OCI-LY1 (cell line): ENCODE measurements around the gene PRKCE.

Experiments used
- H2AFZ ChIP-seq: fragments of 200-600 bp; sonication (generic), shearing (Covaris generic); 2 replicates; pipeline ENCODE4 v1.6.0; 2014; ENCODE audit warnings: antibody characterized with exemption, mild to moderate bottlenecking, low read length
- H3F3A ChIP-seq: fragments of 200-600 bp; sonication (generic), shearing (Covaris generic); 2 replicates; pipeline ENCODE4 v1.6.0; 2014; ENCODE audit warnings: mild to moderate bottlenecking, antibody characterized with exemption, low read length, moderate library complexity; ENCODE audit not compliant: insufficient read depth
- H3K27ac ChIP-seq: fragments of 200-600 bp; sonication (generic); 2 replicates; pipeline ENCODE4 v1.5.1; 2014; ENCODE audit warnings: low read length, mixed run types, mild to moderate bottlenecking, low read depth; ENCODE audit not compliant: poor library complexity, severe bottlenecking
- H3K27me3 ChIP-seq: fragments of 200-600 bp; sonication (generic); 2 replicates; pipeline ENCODE4 v1.6.0; 2014; ENCODE audit warnings: antibody characterized with exemption, mild to moderate bottlenecking, low read length, moderate library complexity; ENCODE audit not compliant: insufficient read depth
- H3K36me3 ChIP-seq: fragments of 200-600 bp; sonication (generic); 2 replicates; pipeline ENCODE4 v1.6.1; 2014; ENCODE audit warnings: mild to moderate bottlenecking, antibody characterized with exemption, low read length, moderate library complexity, mixed read lengths; ENCODE audit not compliant: insufficient read depth
- H3K4me1 ChIP-seq: fragments of 200-600 bp; sonication (generic); 2 replicates; pipeline ENCODE4 v1.5.1; 2014; ENCODE audit warnings: mild to moderate bottlenecking, low read length, moderate library complexity; ENCODE audit not compliant: insufficient read depth, severe bottlenecking
- H3K4me2 ChIP-seq: fragments of 200-600 bp; sonication (generic), shearing (Covaris generic); 2 replicates; pipeline ENCODE4 v1.6.1; 2014; ENCODE audit warnings: low read length
- H3K4me3 ChIP-seq: fragments of 200-600 bp; sonication (generic); 2 replicates; pipeline ENCODE4 v1.5.1; 2014; ENCODE audit warnings: low read length, low read depth, mild to moderate bottlenecking, mixed read lengths; ENCODE audit not compliant: poor library complexity, severe bottlenecking
- H3K79me2 ChIP-seq: fragments of 200-600 bp; shearing (Covaris generic); 2 replicates; pipeline ENCODE4 v1.6.1; 2016; ENCODE audit warnings: mixed run types, low read length, mixed read lengths; ENCODE audit not compliant: insufficient read depth
- H3K9ac ChIP-seq: fragments of 200-600 bp; sonication (generic), shearing (Covaris generic); 2 replicates; pipeline ENCODE4 v1.6.1; 2014; ENCODE audit warnings: mild to moderate bottlenecking, low read length, mixed read lengths
- H3K9me2 ChIP-seq: fragments of 200-600 bp; sonication (generic), shearing (Covaris generic); 2 replicates; pipeline ENCODE4 v1.6.1; 2014; ENCODE audit warnings: low read depth, mild to moderate bottlenecking, low read length, mixed read lengths
- H3K9me3 ChIP-seq: fragments of 200-600 bp; shearing (Covaris generic); 2 replicates; pipeline ENCODE4 v1.6.1; 2014; ENCODE audit warnings: low read length, mixed read lengths
- H4K20me1 ChIP-seq: fragments of 200-600 bp; sonication (generic), shearing (Covaris generic); 2 replicates; pipeline ENCODE4 v1.6.0; 2016; ENCODE audit warnings: mild to moderate bottlenecking, low read length; ENCODE audit not compliant: insufficient read depth
- EZH2 ChIP-seq: fragments of 200-600 bp; sonication (generic), shearing (Covaris generic); IDR thresholded peaks from 2 replicates; pipeline ENCODE4 v1.8.0; 2017; ENCODE audit warnings: borderline replicate concordance, mixed run types, mild to moderate bottlenecking, antibody characterized with exemption, low read length, moderate library complexity, mixed read lengths
- TF ChIP-seq, protein P1 (sequence below): fragments of 200-600 bp; sonication (generic), shearing (Covaris generic); IDR thresholded peaks from 2 replicates; pipeline ENCODE4 v1.5.1; 2017; ENCODE audit warnings: mild to moderate bottlenecking, antibody characterized with exemption, low read length, moderate library complexity, mixed read lengths

PRKCE gene

DNA sequence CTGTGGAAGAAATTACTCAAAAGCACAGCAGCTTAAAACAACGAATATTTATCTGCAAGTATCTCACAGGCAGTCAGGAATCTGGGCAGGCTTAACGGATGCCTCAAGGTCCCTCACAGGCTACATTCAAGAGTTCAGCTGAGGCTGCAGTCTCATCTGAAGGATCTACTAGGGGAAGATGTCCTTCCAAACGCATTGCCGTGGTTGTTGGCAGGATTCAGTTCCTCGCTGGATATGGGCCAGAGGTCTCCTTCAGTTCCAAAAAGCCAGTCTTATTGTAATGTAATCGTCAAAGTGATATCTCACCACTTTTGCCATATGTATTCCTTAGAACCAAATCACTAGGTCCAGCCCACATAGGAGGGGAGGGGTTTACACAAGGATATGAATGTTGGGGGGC lies 547.5 kb downstream of the PRKCE start:
- H3K27ac ChIP-seq, result no peak overlapping the region
- no peak overlapping the region for H2AFZ ChIP-seq
- H3K4me2 ChIP-seq, result no peak overlapping the region
- no peaks in the 10 kb centered on the region for H3K79me2 ChIP-seq
- H3F3A ChIP-seq, result no peaks in the 10 kb centered on the region
- H3K36me3 ChIP-seq, result no peaks in the 10 kb centered on the region
- H3K9ac ChIP-seq, result no peak overlapping the region
- H3K4me1 ChIP-seq, result no peaks in the 10 kb centered on the region
- no peak overlapping the region for H3K4me3 ChIP-seq
- no peaks in the 10 kb centered on the region for H3K9me3 ChIP-seq
- no peaks in the 10 kb centered on the region for H3K9me2 ChIP-seq
- no peaks in the 10 kb centered on the region for H4K20me1 ChIP-seq
- no peak for TF ChIP-seq EZH2
- TF ChIP-seq, protein P1, sequence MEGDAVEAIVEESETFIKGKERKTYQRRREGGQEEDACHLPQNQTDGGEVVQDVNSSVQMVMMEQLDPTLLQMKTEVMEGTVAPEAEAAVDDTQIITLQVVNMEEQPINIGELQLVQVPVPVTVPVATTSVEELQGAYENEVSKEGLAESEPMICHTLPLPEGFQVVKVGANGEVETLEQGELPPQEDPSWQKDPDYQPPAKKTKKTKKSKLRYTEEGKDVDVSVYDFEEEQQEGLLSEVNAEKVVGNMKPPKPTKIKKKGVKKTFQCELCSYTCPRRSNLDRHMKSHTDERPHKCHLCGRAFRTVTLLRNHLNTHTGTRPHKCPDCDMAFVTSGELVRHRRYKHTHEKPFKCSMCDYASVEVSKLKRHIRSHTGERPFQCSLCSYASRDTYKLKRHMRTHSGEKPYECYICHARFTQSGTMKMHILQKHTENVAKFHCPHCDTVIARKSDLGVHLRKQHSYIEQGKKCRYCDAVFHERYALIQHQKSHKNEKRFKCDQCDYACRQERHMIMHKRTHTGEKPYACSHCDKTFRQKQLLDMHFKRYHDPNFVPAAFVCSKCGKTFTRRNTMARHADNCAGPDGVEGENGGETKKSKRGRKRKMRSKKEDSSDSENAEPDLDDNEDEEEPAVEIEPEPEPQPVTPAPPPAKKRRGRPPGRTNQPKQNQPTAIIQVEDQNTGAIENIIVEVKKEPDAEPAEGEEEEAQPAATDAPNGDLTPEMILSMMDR, result no peak
- no peaks in the 10 kb centered on the region; the same call in 1 of the 2 replicates for H3K27me3 ChIP-seq

DNA sequence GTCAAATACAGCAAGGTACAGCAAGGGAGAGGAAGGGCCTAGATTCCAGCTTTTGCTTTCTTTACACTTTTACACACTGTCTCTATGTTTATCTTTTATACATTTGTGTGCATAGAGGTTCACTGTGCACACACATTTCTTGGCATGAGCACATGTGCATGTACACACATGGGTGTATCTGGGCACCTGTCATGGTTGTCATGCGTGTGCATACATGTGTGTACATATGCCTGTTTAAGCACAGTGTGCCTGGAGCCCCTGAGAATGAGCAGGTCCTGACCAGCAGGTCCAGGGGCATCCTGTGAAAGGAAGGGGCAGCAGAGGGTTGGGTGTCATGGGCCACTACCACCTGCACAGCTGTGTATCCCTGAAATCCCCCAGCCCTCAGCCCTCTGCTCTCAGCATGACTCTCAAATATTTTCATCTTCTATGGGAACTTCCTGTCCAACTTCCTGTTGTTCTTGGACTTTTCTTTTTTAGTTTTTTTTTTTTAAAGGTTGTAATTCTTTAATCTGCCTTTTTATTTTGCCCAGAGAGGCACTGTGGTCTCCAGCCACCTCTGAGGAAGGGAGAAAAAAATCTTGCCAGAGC lies 548.7 kb downstream of the PRKCE start:
- TF ChIP-seq EZH2, result no peak
- TF ChIP-seq, protein P1, result no peak
- Histone ChIP-seq H3K79me2 (no peaks in the 10 kb centered on the region), H3K9ac (no peak overlapping the region), H3K4me3 (no peak overlapping the region), H2AFZ (no peak overlapping the region), H3K9me3 (no peaks in the 10 kb centered on the region), H4K20me1 (no peaks in the 10 kb centered on the region), H3F3A (no peaks in the 10 kb centered on the region), H3K4me1 (no peaks in the 10 kb centered on the region), H3K27ac (no peak overlapping the region), H3K4me2 (no peak overlapping the region), H3K27me3 (no peaks in the 10 kb centered on the region; the same call in 1 of the 2 replicates), H3K36me3 (no peaks in the 10 kb centered on the region), H3K9me2 (no peaks in the 10 kb centered on the region)

DNA sequence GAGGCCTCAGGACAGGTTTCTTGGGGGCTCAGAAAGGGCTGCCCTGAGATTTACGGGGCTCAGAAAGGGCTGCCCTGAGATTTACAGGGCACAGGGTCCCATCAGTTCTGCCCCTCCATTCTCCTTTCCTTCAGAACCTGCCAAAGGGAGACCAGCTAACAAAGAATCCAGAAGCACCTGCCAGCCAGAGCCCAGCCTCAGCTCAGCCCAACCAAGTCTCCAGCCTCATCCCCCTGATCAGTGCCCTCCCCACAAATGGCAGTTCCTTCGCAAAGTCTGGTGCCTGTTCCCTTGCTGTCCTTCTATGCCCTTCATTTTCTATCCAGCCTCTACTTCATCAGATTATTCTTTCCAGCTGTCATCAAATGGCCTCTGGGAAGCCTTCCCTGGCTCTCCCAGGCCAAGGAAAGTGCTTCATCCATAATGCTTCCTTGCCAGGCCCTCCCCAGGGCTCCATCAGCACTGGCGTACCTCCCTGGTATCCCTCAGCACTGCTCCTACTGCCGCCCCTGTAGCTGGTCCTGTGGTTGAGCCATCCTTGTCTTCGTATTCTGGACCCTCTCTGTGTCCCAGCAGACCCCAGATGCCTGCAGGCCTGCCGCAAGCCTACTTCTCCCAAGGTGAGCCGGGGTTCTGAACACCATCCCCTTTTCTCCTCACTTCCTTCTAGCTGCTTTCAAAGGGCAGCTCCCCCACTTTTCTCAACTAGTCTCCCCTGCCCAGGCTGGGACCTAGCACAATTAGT lies 549.6 kb downstream of the PRKCE start:
- H3K4me3 ChIP-seq, result no peak overlapping the region
- no peaks in the 10 kb centered on the region for H3K9me3 ChIP-seq
- TF ChIP-seq, protein P1, result no peak
- no peak for TF ChIP-seq EZH2
- no peaks in the 10 kb centered on the region for H3K4me1 ChIP-seq
- no peak overlapping the region for H3K4me2 ChIP-seq
- H3K9ac ChIP-seq, result no peak overlapping the region
- H3K27ac ChIP-seq, result no peak overlapping the region
- no peaks in the 10 kb centered on the region for H4K20me1 ChIP-seq
- H3K79me2 ChIP-seq, result no peaks in the 10 kb centered on the region
- no peaks in the 10 kb centered on the region for H3K9me2 ChIP-seq
- H3F3A ChIP-seq, result no peaks in the 10 kb centered on the region
- no peaks in the 10 kb centered on the region; the same call in 1 of the 2 replicates for H3K27me3 ChIP-seq
- no peak overlapping the region for H2AFZ ChIP-seq
- H3K36me3 ChIP-seq, result no peaks in the 10 kb centered on the region
